Stimulated activated CD8-positive, alpha-beta memory T cell treated with anti-CD3 and anti-CD28 coated beads, Interleukin-2, amount 100 ng/mL, for 1 hour (primary cell): ENCODE results near the gene PRKCZ.

Source experiments
- DNase-seq, 2 donors: peaks; one replicate each; pipeline ENCODE4 v3.0.0-alpha.2; 2020; ENCODE audit warnings: low read depth in 2 of 2

The PRKCZ gene

GRCh38 chr1:2049718-2050431 is at the start of gene PRKCZ:
TSS of gene PRKCZ (plus strand) at chr1:2050411. CDS start at chr1:2050631, 220 bp downstream.
- DNase-seq, result peak; percentile 85 to 91

- no peak for DNase-seq
Observed at GRCh38 chr1:2000432-2000831, 49.8 kb upstream of the PRKCZ start.

GRCh38 chr1:2000850-2001249 is 49.4 kb upstream of the PRKCZ start:
- DNase-seq, result no peak

- no peak for DNase-seq
Observed at GRCh38 chr1:2001773-2002411, 48.3 kb upstream of the PRKCZ start.

- DNase-seq, result no peak
Observed at GRCh38 chr1:2003541-2004131, 46.6 kb upstream of the PRKCZ start, which contains the start of gene CFAP74. TSS of gene CFAP74 (minus strand) at chr1:2003786. CDS start at chr1:1990956, 12,830 bp downstream.

- no peak for DNase-seq
Observed at GRCh38 chr1:2004856-2005255, 45.4 kb upstream of the PRKCZ start.

- DNase-seq, result no peak
Observed at GRCh38 chr1:2009101-2010053, 40.8 kb upstream of the PRKCZ start.

GRCh38 chr1:2014181-2014580 is 36.0 kb upstream of the PRKCZ start:
- DNase-seq, result no peak

- no peak for DNase-seq
Observed at GRCh38 chr1:2014741-2015735, 35.2 kb upstream of the PRKCZ start.

- no peak for DNase-seq
Observed at GRCh38 chr1:2016123-2016522, 34.1 kb upstream of the PRKCZ start.

GRCh38 chr1:2018217-2019171 is 31.7 kb upstream of the PRKCZ start:
- no peak for DNase-seq

- no peak for DNase-seq
Observed at GRCh38 chr1:2019172-2019543, 31.1 kb upstream of the PRKCZ start, which contains the start of gene GABRD. TSS of gene GABRD (plus strand) at chr1:2019345. CDS start at chr1:2019424, 79 bp downstream.

GRCh38 chr1:2019571-2020309 is 30.5 kb upstream of the PRKCZ start:
- DNase-seq, result no peak

GRCh38 chr1:2020310-2020655 is 29.9 kb upstream of the PRKCZ start:
- DNase-seq, result no peak

GRCh38 chr1:2021550-2021949 is 28.7 kb upstream of the PRKCZ start:
- no peak for DNase-seq

- DNase-seq, result no peak
Observed at GRCh38 chr1:2022063-2022770, 28.0 kb upstream of the PRKCZ start.

- DNase-seq, result no peak
Observed at GRCh38 chr1:2023187-2023586, 27.0 kb upstream of the PRKCZ start.

- DNase-seq, result no peak
Observed at GRCh38 chr1:2024451-2024850, 25.8 kb upstream of the PRKCZ start.
